GM21576 (cell line): Measurements from ENCODE around the gene OTOP3.
A peak's percentile ranks its signal among the peaks of the same experiment; 100 is the strongest.

ENCODE experiments used
- ATAC-seq: cut with Tn5 transposase; IDR thresholded peaks from one replicate; pipeline ENCODE4 v1.9.1; 2021; ENCODE audit warnings: mild to moderate bottlenecking, moderate library complexity; ENCODE audit not compliant: unreplicated experiment

The OTOP3 gene

GRCh38 chr17:74937064-74938051 lies 1.7 kb downstream of the OTOP3 start:
- no peak for ATAC-seq

- ATAC-seq: no peak
These were observed 2.7 kb downstream of the OTOP3 start for GRCh38 chr17:74938194-74938950.

- no peak for ATAC-seq
These were observed 3.8 kb downstream of the OTOP3 start for GRCh38 chr17:74939534-74939933.

- no peak for ATAC-seq
These were observed 5.5 kb downstream of the OTOP3 start for GRCh38 chr17:74941128-74941725.

GRCh38 chr17:74943808-74944522 lies 8.3 kb downstream of the OTOP3 start:
- no peak for ATAC-seq

- ATAC-seq: peak; percentile 69
These were observed 9.8 kb downstream of the OTOP3 start for GRCh38 chr17:74945543-74945942.

GRCh38 chr17:74946641-74947040 lies 10.9 kb downstream of the OTOP3 start:
- ATAC-seq: no peak

- ATAC-seq: no peak
These were observed 11.5 kb downstream of the OTOP3 start for GRCh38 chr17:74947041-74947754.

GRCh38 chr17:74949455-74950115 lies 13.9 kb downstream of the OTOP3 start:
- no peak for ATAC-seq

- ATAC-seq: no peak
These were observed 14.5 kb downstream of the OTOP3 start for GRCh38 chr17:74950207-74950606.

GRCh38 chr17:74951065-74951464 lies 15.4 kb downstream of the OTOP3 start:
- no peak for ATAC-seq

- no peak for ATAC-seq
These were observed 16.2 kb downstream of the OTOP3 start for GRCh38 chr17:74951680-74952421.

GRCh38 chr17:74952431-74953133 lies 16.9 kb downstream of the OTOP3 start:
- no peak for ATAC-seq

GRCh38 chr17:74953134-74953687 lies 17.5 kb downstream of the OTOP3 start:
- ATAC-seq: no peak

- ATAC-seq: no peak
These were observed 18.4 kb downstream of the OTOP3 start for GRCh38 chr17:74954115-74954514.

GRCh38 chr17:74954665-74955421 lies 19.1 kb downstream of the OTOP3 start:
- ATAC-seq: no peak

GRCh38 chr17:74956093-74956492 lies 20.4 kb downstream of the OTOP3 start:
- no peak for ATAC-seq
